Mucosa of descending colon (tissue), 3 donors: ENCODE data around the gene MAVS. TPM values are rescaled to one million over a fixed set of nuclear protein-coding genes. Genes with fewer than 3 reads are reported as not detected.
"Not testable (repeated sequence)": the region's sequence is repeated elsewhere in the genome, so short reads cannot be mapped to it uniquely, and the experiment has no call there.

Experiments
- ATAC-seq: fragments of 200-7000 bp; cut with Tn5 transposase; one replicate; pipeline ENCODE4 v1.9.1; 2020; ENCODE audit warnings: mild to moderate bottlenecking, moderate library complexity
- DNase-seq, 3 donors: peaks; one replicate each; pipeline ENCODE4 v3.0.0-alpha.2; 2020
- H3K36me3 ChIP-seq: fragments of 200-600 bp; one replicate; pipeline ENCODE4 v1.8.0; 2021; ENCODE audit warnings: low read depth, mild to moderate bottlenecking
- H3K4me1 ChIP-seq: fragments of 200-600 bp; one replicate; pipeline ENCODE4 v1.8.0; 2021; ENCODE audit warnings: low read depth, mild to moderate bottlenecking
- H3K4me3 ChIP-seq: fragments of 200-600 bp; one replicate; pipeline ENCODE4 v1.8.0; 2021; ENCODE audit warnings: mild to moderate bottlenecking
- H3K9me3 ChIP-seq: fragments of 200-600 bp; one replicate; pipeline ENCODE4 v1.8.0; 2021; ENCODE audit warnings: mild to moderate bottlenecking
- intact Hi-C, 2 donors: fragments of 100-400 bp; cut with DNase I in 1 of 2; cut with micrococcal nuclease in 1 of 2; formaldehyde crosslinking; loops; one replicate each; pipeline versions ENCODE4 v1.11.0 to v1.11.1; 2022; cut with DNase I, micrococcal nuclease
- total RNA-seq, 3 donors: library from RNA; stranded (reverse); fragmentation: NEBNext Ultra II Directional in 2 of 3; extraction: Animal tissue kit (Norgen Biotek cat#: 25700) in 2 of 3; gene quantifications; one replicate each; pipeline versions ENCODE4 v1.2.1 to v1.2.4, GENCODE V29; 2021 to 2023
- TF ChIP-seq, protein P1 (sequence below): fragments of 200-600 bp; IDR thresholded peaks from one replicate; pipeline ENCODE4 v1.8.0; 2022; ENCODE audit warnings: antibody characterized with exemption, mild to moderate bottlenecking
- donor health status: DM: no; HTN: no; CAD: no; lungs with moderate emphysema.
- donor health status: DM: no; HTN: no; CAD: no.
- donor health status: DM: no; HTN: yes; CAD: no.

MAVS gene
- total RNA-seq, 3 donors from 2014 or later = 60.7 to 79.5 (median 72.3) TPM

DNA sequence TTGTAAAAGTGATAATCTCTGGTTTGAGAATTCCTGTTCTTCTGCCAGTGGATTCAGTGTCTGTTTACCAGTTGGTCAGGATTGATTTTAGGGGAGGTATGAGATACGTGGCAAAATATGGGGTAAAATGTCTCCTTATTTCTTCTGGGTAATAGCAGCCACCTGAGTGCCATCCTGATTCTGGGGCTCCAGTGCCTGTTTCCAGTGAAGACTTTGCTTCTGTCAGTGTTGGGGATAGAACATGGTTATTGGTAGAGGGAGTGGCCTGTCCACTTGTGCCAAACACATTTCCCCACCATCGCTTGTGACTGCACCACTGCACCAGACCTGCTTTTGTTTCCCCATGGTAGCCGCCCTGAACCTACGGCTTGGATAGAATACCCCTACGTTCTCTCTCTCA, 58.2 kb downstream of the MAVS start:
- Histone ChIP-seq H3K4me3 (no peak overlapping the region), H3K36me3 (no peaks in the 10 kb centered on the region), H3K4me1 (peaks cover 14% of the 10 kb centered on the region), H3K9me3 (no peaks in the 10 kb centered on the region)
- TF ChIP-seq, protein P1, sequence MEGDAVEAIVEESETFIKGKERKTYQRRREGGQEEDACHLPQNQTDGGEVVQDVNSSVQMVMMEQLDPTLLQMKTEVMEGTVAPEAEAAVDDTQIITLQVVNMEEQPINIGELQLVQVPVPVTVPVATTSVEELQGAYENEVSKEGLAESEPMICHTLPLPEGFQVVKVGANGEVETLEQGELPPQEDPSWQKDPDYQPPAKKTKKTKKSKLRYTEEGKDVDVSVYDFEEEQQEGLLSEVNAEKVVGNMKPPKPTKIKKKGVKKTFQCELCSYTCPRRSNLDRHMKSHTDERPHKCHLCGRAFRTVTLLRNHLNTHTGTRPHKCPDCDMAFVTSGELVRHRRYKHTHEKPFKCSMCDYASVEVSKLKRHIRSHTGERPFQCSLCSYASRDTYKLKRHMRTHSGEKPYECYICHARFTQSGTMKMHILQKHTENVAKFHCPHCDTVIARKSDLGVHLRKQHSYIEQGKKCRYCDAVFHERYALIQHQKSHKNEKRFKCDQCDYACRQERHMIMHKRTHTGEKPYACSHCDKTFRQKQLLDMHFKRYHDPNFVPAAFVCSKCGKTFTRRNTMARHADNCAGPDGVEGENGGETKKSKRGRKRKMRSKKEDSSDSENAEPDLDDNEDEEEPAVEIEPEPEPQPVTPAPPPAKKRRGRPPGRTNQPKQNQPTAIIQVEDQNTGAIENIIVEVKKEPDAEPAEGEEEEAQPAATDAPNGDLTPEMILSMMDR = no peak
- ATAC-seq = no peak
- intact Hi-C loops = no loop called here
- DNase-seq = no peak

DNA sequence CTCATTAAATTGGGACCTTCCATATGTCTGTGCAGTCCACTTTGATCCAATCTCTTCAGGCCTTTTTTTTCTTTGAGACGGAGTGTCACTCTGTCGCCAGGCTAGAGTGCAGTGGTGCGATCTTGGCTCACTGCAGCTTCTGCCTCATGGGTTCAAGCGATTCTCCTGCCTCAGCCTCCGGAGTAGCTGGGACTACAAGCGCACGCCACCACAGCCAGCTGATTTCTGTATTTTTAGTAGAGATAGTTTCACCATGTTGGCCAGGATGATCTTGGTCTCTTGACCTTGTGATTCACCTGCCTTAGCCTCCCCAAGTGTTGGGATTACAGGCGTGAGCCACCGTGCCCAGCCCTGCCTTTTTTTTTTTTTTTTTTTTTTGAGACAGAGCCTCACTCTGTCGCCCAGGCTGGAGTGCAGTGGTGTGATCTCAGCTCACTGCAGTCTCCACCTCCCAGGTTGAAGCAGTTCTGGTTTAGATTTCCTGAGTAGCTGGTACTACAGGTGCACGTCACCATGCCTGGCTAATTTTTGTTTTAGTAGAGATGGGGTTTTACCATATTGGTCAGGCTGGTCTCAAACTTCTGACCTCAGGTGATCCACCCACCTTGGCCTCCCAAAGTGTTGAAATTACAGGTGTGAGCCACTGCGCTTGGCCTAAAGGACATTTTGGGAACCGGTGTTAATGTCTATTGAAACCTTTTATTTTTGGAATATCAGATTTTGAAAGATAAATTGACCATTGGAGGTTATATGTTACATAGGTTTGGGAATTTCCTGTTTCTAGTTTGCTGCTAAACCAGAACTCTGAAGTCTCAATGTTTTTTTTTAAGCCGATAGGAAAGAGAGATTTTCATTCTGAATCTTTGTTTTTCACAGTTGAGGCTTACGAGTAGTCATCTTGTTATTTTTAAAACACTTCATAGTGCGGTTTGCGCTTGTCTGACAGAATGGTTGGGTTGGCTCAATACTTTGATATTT, 60.4 kb downstream of the MAVS start:
- H3K4me1 ChIP-seq = peaks cover 27% of the 10 kb centered on the region
- H3K36me3 ChIP-seq, H3K9me3 ChIP-seq, H3K4me3 ChIP-seq, ATAC-seq, intact Hi-C loops, DNase-seq: not testable (repeated sequence)

DNA sequence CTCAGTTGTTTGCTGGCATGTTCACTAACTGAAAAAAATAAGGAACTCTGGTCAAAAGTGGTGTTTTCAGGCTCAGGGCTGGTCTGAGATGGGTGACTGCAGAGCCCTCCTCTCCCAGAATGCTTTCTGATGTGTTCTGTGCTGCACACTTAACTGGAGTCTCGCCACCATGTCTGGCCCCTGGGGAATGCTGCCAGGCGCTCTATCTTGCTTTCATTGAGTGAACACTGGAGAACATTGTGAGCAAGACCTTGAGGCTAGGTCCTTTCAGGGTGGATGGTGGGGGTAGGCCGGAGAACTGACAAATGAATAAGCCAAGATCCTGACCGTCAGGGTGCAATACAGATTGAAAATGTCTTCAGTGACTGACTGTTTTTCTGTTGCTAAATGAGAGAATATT, 62.0 kb downstream of the MAVS start:
- Histone ChIP-seq H3K9me3 (no peaks in the 10 kb centered on the region), H3K4me3 (no peak overlapping the region), H3K36me3 (no peaks in the 10 kb centered on the region), H3K4me1 (peaks cover 31% of the 10 kb centered on the region)
- intact Hi-C loops = no loop called here
- DNase-seq (no peak), ATAC-seq (no peak)
- TF ChIP-seq, protein P1 = no peak

DNA sequence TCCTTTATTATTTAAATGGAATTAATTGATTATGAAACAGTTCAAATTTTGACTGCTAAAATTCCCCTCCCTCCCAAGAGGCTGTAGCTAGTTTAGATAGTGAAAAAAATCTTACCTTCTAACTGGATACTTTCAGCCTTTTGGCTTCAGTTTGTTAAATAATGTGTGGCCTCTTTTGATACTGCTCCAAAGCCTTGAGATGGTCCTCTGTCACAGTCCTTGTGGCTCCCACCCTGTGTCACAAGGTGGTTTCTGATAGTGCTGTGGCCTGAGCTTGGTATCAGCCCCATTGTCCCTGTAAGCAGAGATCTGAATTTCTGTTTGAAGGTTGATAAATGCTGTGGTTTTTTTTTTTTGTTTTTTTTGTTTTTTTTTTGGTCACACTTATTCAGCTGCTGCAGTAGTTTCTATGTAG, 63.3 kb downstream of the MAVS start:
- Histone ChIP-seq H3K4me3 (no peak overlapping the region), H3K4me1 (peaks cover 33% of the 10 kb centered on the region), H3K9me3 (no peaks in the 10 kb centered on the region), H3K36me3 (no peaks in the 10 kb centered on the region)
- TF ChIP-seq, protein P1 = no peak
- ATAC-seq = no peak
- no peak for DNase-seq
- intact Hi-C loops = no loop called here

DNA sequence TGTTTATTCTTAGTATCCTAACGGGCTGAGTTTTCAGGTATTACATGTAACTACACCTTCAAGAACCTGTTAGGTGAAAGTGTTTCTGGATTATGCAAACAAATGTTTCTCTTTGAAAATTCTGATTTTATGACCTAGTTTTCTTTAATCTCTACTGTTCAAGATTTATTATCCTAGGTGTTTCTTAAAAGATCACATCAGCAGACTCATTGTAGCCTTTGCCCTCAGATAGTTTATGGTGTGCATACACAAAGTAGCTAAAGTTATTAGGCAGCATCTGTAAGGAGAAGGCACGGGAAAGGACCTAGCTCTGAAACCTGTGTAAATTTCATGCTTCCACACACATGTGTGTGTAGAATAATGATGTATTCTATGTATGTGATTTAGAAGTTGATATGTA, 64.2 kb downstream of the MAVS start:
- Histone ChIP-seq H3K4me1 (peaks cover 32% of the 10 kb centered on the region), H3K9me3 (no peaks in the 10 kb centered on the region), H3K36me3 (no peaks in the 10 kb centered on the region), H3K4me3 (no peak overlapping the region)
- DNase-seq (no peak), ATAC-seq (peak; percentile 80)
- intact Hi-C loops = no loop called here
- TF ChIP-seq, protein P1 = no peak

DNA sequence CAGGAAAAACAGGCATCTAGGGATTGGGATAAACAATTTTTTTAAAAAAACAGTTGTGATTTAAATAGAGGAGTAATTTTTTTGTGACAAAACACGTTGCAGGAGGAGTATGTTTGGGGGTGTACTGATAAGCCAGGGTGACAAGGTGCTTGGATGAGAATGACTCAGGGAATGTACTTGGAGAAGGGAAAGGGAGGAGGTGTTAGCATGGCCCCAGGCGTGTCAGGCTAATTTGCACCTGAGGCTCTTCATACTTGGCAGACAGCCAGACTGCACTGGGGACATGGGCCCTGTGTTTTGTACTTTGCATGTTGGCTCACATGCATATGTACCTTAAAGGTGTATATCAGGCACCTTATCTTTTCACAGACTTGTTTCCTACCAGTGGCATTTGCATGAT, 65.3 kb downstream of the MAVS start:
- peak; percentile 83 for ATAC-seq
- DNase-seq = peak; percentile 53 to 74 (median 69)
- TF ChIP-seq, protein P1 = no peak
- Histone ChIP-seq H3K36me3 (no peaks in the 10 kb centered on the region), H3K4me1 (peaks cover 32% of the 10 kb centered on the region), H3K9me3 (no peaks in the 10 kb centered on the region), H3K4me3 (no peak overlapping the region)
- intact Hi-C loops = no loop called here
